ENCODE results near the gene ALDH1A3.

ALDH1A3 gene

DNA sequence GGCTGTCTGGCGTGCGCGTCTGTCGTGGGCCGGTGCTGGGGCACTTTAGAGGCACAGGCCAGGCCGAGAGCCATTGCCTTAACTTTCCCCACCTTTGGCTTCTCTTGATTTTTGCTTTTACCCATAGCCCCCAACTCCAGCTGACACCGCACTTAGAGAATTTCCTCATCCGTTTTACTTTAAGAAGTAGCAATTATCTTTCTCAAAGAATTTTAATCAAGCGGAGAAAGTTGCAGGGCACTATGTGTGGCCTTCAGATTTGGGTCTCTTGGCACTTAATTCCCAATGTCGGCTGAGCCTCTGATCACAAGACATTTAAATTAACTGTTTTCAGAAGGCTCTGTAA lies 1.2 kb downstream of the ALDH1A3 start:
- no peaks in the 10 kb centered on the region for H3K36me3 ChIP-seq (replicated peaks)
- no peaks in the 10 kb centered on the region for H3K27me3 ChIP-seq (ENCODE audit: low read depth)
- in situ Hi-C loops (cut with MboI; ENCODE audit: low sequenced_read_pairs) = no loop called here
- H3K4me1 ChIP-seq = peaks cover 7% of the 10 kb centered on the region; the same call in 1 of the 2 replicates
- DNase-seq (ENCODE audit: low spot score in 2 of 2) = no peak
- no peak overlapping the region for H3K4me3 ChIP-seq
- no peaks in the 10 kb centered on the region for H3K9me3 ChIP-seq

DNA sequence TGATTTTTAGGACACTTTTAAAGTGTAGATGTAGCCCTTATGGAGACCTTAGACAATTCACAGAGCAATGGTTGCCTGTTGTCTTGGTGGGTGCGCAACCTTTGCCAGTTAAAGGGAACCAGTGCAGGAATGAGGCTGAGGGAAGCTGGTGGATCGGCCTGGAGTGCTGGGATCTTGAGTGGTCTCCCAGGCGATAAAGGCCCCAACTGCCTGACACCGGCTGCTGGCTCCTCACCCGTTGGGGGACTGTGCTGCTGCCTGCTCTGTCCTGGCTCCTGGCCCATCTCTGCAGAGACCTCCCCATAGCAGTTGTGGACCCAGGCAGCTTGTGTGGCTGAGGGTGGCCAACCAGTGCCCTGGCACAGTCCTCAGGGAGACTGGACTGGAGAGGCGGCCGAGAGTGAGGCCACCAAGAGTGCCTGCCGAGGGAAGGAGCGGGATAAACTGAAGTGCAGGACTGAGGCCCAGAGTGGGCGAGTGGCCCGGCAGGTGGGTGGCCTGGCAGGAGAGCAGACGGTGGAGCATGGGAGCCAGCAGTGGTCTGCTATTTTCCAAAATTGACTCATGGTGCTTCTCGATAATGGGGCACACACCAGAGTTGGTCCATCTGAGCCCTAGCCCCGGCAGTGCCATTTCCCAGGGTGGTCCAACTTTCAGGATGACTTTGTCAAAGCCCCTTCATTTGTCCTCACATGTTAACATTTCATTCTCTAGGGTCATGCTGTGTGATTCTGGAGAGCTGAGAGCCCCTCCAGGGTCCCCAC lies 2.1 kb downstream of the ALDH1A3 start:
- no peak for DNase-seq (ENCODE audit: low spot score in 2 of 2)
- Histone ChIP-seq H3K4me3 (no peak overlapping the region), H3K36me3 (replicated peaks) (no peaks in the 10 kb centered on the region), H3K9me3 (no peaks in the 10 kb centered on the region), H3K27me3 (ENCODE audit: low read depth) (no peaks in the 10 kb centered on the region), H3K4me1 (peaks cover 7% of the 10 kb centered on the region; the same call in 1 of the 2 replicates)
- in situ Hi-C loops (cut with MboI; ENCODE audit: low sequenced_read_pairs) = no loop called here

DNA sequence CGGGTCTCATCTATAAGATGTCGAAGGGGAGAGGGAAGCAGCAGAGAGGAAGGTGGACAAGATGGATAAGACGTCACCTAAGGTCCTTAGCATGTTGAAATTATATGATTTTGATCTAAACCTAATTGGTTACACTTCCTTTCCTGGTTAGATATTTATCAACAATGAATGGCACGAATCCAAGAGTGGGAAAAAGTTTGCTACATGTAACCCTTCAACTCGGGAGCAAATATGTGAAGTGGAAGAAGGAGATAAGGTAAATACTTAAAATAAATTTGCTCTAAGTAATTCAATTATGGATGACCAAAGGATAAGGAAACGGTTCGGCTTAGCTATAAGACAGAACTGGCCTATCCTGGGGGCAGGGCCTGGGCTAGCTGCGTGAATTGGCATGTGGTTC lies 5.5 kb downstream of the ALDH1A3 start:
- no peak overlapping the region for H3K4me3 ChIP-seq
- in situ Hi-C loops (cut with MboI; ENCODE audit: low sequenced_read_pairs) = no loop called here
- H3K4me1 ChIP-seq = no peaks in the 10 kb centered on the region
- H3K27me3 ChIP-seq (ENCODE audit: low read depth) = no peaks in the 10 kb centered on the region
- no peaks in the 10 kb centered on the region for H3K36me3 ChIP-seq (replicated peaks)
- H3K9me3 ChIP-seq = no peaks in the 10 kb centered on the region
- no peak for DNase-seq (ENCODE audit: low spot score in 2 of 2)

DNA sequence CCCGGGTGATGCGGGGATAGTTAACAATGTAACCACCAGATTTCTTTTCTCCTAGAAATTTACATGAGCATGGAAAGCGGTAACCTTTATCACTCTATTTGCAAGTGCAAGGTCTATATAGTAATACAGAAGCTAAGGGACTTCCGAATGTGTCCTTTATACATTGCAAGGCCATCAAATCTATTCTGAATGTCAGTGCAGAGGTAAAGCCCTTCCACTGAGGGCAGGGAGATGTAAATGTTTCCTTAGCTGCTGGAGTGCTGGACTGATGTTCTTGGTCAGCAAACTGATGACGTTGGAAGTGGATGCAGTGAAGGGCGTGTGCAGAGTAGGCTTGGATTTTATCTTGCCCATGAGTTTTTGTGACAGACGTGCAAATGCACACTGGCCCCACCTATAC lies 6.2 kb downstream of the ALDH1A3 start:
- Histone ChIP-seq H3K36me3 (replicated peaks) (no peaks in the 10 kb centered on the region), H3K4me3 (no peak overlapping the region), H3K27me3 (ENCODE audit: low read depth) (no peaks in the 10 kb centered on the region), H3K9me3 (no peaks in the 10 kb centered on the region), H3K4me1 (no peaks in the 10 kb centered on the region)
- peak in 1 of 2 experiments; percentile 23 for DNase-seq (ENCODE audit: low spot score in 2 of 2)
- in situ Hi-C loops (cut with MboI; ENCODE audit: low sequenced_read_pairs) = no loop called here

GRCh38 chr15:100887211-100887913 lies 7.7 kb downstream of the ALDH1A3 start:
- no peaks in the 10 kb centered on the region for H3K36me3 ChIP-seq (replicated peaks)
- DNase-seq (ENCODE audit: low spot score in 2 of 2) = no peak
- no peaks in the 10 kb centered on the region for H3K9me3 ChIP-seq
- H3K4me3 ChIP-seq = no peak overlapping the region
- H3K27me3 ChIP-seq (ENCODE audit: low read depth) = no peaks in the 10 kb centered on the region
- in situ Hi-C loops (cut with MboI; ENCODE audit: low sequenced_read_pairs) = no loop called here
- H3K4me1 ChIP-seq = no peaks in the 10 kb centered on the region

DNA sequence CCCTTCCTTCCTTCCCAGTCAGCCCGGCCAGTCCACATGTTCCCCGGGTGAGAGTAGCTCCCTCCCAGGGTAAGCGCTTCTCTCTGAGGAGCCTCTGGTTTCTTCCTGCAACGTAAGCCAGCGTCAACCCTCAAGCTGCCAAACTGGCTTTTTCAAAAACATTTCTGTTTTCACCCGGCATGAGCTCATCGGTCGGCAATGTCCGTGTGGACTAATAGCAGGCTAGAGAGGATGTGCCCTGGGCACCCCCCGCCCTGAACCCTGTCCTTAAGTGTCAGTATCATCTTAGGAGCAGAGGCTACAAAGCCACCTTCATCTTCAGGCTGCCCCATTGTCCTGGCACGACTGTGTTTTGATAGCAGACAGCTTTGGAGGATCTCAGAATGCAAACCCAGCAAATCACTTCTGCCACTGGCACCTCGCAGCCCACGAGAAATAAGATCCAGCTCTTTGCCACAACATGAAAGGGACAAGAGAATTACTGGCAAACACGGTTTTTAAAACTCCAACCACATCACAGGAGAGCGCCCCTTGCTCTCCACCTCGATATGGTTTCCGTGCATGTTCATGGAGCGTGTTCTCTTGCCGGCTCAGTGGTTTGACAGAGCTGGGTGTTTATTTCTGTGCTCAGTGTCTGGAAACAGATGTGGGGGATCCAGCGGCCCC lies 9.9 kb downstream of the ALDH1A3 start:
- no peak for DNase-seq (ENCODE audit: low spot score in 2 of 2)
- Histone ChIP-seq H3K36me3 (replicated peaks) (no peaks in the 10 kb centered on the region), H3K27me3 (ENCODE audit: low read depth) (no peaks in the 10 kb centered on the region), H3K9me3 (no peaks in the 10 kb centered on the region), H3K4me3 (no peak overlapping the region), H3K4me1 (no peaks in the 10 kb centered on the region)
- in situ Hi-C loops (cut with MboI; ENCODE audit: low sequenced_read_pairs) = no loop called here

GRCh38 chr15:100890051-100890720 lies 10.6 kb downstream of the ALDH1A3 start:
- Histone ChIP-seq H3K36me3 (replicated peaks) (no peaks in the 10 kb centered on the region), H3K4me1 (no peaks in the 10 kb centered on the region), H3K27me3 (ENCODE audit: low read depth) (no peaks in the 10 kb centered on the region), H3K4me3 (no peak overlapping the region), H3K9me3 (no peaks in the 10 kb centered on the region)
- DNase-seq (ENCODE audit: low spot score in 2 of 2) = no peak
- in situ Hi-C loops (cut with MboI; ENCODE audit: low sequenced_read_pairs) = no loop called here

- Histone ChIP-seq H3K4me1 (no peaks in the 10 kb centered on the region), H3K36me3 (replicated peaks) (no peaks in the 10 kb centered on the region), H3K9me3 (no peaks in the 10 kb centered on the region), H3K4me3 (no peak overlapping the region), H3K27me3 (ENCODE audit: low read depth) (no peaks in the 10 kb centered on the region)
- in situ Hi-C loops (cut with MboI; ENCODE audit: low sequenced_read_pairs) = no loop called here
- DNase-seq (ENCODE audit: low spot score in 2 of 2) = no peak
Observed at GRCh38 chr15:100890850-100891249, 11.2 kb downstream of the ALDH1A3 start.

GRCh38 chr15:100891307-100892012 lies 11.8 kb downstream of the ALDH1A3 start:
- in situ Hi-C loops (cut with MboI; ENCODE audit: low sequenced_read_pairs) = no loop called here
- H3K4me1 ChIP-seq = no peaks in the 10 kb centered on the region
- no peaks in the 10 kb centered on the region for H3K27me3 ChIP-seq (ENCODE audit: low read depth)
- no peak overlapping the region for H3K4me3 ChIP-seq
- H3K9me3 ChIP-seq = no peaks in the 10 kb centered on the region
- H3K36me3 ChIP-seq (replicated peaks) = no peaks in the 10 kb centered on the region
- DNase-seq (ENCODE audit: low spot score in 2 of 2) = no peak

DNA sequence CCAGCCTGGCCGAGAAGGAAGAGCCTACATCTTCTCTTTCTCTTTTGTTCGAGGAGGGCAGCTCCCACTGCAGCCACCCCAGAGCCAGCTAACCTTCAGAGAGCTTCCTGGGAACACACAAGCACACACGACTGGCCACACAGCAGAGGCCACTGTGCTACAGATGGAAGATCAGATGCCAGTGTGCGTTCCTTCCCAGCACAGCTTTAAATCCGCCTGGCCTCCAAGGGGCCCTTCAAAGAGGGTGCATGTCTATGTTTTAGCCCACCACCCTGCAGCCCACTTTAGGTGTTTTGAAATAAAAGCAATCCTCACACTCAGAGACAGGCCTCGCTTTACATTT lies 12.4 kb downstream of the ALDH1A3 start:
- no peaks in the 10 kb centered on the region for H3K36me3 ChIP-seq (replicated peaks)
- no peaks in the 10 kb centered on the region for H3K27me3 ChIP-seq (ENCODE audit: low read depth)
- no peak overlapping the region for H3K4me3 ChIP-seq
- H3K9me3 ChIP-seq = no peaks in the 10 kb centered on the region
- no peak for DNase-seq (ENCODE audit: low spot score in 2 of 2)
- H3K4me1 ChIP-seq = no peaks in the 10 kb centered on the region
- in situ Hi-C loops (cut with MboI; ENCODE audit: low sequenced_read_pairs) = no loop called here

DNA sequence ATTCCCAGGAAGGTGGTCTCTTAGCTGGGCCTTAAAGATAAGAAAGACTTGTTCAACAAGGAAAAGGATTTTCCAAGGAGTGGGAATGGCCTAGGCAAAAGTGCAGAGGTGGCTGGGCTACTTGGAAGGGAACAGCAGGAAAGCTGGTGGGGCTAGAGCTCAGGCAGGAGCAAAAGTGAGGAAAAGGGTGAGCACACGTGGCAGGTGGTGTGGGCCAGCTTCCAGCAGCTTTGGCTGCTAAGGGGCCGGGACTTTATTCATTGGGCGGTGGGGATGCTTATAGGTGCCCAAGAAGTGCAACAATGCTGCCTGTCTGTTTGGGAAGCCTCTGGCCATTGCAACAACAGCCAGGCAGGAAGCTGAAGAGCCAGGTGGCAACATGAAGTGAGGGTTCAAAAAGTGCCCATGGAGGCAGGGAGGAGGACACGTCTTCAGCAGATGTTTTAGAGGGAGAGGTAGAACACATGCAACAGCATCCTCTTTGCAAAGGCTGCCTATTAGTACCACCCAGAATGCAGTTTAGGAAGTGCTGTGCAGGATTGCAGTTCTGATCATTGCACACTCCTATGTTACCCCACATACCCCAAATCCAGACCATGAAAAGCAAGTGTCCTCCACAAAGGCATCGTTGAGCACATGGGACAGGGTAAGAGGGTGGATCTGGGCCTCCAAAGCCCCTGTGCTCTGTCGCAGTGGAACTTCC lies 13.8 kb downstream of the ALDH1A3 start:
- Histone ChIP-seq H3K4me1 (no peaks in the 10 kb centered on the region), H3K36me3 (replicated peaks) (no peaks in the 10 kb centered on the region), H3K9me3 (no peaks in the 10 kb centered on the region), H3K4me3 (no peak overlapping the region), H3K27me3 (ENCODE audit: low read depth) (no peaks in the 10 kb centered on the region)
- in situ Hi-C loops (cut with MboI; ENCODE audit: low sequenced_read_pairs) = no loop called here
- no peak for DNase-seq (ENCODE audit: low spot score in 2 of 2)

DNA sequence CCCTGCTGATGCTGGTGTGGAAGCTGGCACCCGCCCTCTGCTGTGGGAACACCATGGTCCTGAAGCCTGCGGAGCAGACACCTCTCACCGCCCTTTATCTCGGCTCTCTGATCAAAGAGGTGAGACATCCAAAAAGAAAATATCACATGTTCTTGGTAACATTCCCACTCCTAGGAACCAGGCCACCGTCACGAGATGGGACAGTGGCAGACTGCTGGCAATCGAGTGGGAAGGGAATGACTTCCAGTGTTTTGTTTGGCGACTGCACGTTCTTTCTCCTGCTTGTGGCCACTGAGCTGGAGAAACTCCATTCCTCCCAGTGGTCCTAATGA lies 14.3 kb downstream of the ALDH1A3 start:
- Histone ChIP-seq H3K27me3 (ENCODE audit: low read depth) (no peaks in the 10 kb centered on the region), H3K4me3 (no peak overlapping the region), H3K9me3 (no peaks in the 10 kb centered on the region), H3K36me3 (replicated peaks) (no peaks in the 10 kb centered on the region), H3K4me1 (no peaks in the 10 kb centered on the region)
- in situ Hi-C loops (cut with MboI; ENCODE audit: low sequenced_read_pairs) = no loop called here
- DNase-seq (ENCODE audit: low spot score in 2 of 2) = no peak

GRCh38 chr15:100895721-100896120 lies 16.1 kb downstream of the ALDH1A3 start:
- Histone ChIP-seq H3K4me1 (no peaks in the 10 kb centered on the region), H3K4me3 (no peak overlapping the region), H3K36me3 (replicated peaks) (no peaks in the 10 kb centered on the region), H3K27me3 (ENCODE audit: low read depth) (no peaks in the 10 kb centered on the region), H3K9me3 (no peaks in the 10 kb centered on the region)
- in situ Hi-C loops (cut with MboI; ENCODE audit: low sequenced_read_pairs) = no loop called here
- DNase-seq (ENCODE audit: low spot score in 2 of 2) = no peak

All from HAP-1 (cell line).